ENCODE results near the gene GPC6.

DNA sequence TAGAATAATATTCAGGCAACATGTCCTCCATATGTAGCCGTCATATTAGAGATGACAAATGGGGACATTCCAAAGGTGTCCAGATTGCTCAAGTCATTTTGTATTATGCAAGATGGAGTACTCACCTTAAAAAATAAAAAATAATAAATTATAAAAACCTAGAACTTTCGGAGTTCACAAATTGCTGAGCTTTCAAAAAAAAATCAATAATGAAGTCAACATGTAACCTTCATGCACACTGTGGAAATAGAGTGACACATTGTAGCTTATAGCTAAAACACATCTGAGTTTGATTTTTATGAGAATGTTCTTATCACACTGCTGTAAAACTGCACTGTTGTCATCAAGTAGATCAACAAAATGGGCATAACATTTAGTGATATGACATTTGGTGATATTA is 411.2 kb downstream of the GPC6 start:
- TF ChIP-seq POLR2A (IDR thresholded peaks at IDR 0.05) = no peak
- TF ChIP-seq, protein P1, sequence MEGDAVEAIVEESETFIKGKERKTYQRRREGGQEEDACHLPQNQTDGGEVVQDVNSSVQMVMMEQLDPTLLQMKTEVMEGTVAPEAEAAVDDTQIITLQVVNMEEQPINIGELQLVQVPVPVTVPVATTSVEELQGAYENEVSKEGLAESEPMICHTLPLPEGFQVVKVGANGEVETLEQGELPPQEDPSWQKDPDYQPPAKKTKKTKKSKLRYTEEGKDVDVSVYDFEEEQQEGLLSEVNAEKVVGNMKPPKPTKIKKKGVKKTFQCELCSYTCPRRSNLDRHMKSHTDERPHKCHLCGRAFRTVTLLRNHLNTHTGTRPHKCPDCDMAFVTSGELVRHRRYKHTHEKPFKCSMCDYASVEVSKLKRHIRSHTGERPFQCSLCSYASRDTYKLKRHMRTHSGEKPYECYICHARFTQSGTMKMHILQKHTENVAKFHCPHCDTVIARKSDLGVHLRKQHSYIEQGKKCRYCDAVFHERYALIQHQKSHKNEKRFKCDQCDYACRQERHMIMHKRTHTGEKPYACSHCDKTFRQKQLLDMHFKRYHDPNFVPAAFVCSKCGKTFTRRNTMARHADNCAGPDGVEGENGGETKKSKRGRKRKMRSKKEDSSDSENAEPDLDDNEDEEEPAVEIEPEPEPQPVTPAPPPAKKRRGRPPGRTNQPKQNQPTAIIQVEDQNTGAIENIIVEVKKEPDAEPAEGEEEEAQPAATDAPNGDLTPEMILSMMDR (IDR thresholded peaks at IDR 0.05) = no peak

Measured in uterus (tissue), 2 donors.